ENCODE results near the gene MVB12B.

MVB12B gene

DNA sequence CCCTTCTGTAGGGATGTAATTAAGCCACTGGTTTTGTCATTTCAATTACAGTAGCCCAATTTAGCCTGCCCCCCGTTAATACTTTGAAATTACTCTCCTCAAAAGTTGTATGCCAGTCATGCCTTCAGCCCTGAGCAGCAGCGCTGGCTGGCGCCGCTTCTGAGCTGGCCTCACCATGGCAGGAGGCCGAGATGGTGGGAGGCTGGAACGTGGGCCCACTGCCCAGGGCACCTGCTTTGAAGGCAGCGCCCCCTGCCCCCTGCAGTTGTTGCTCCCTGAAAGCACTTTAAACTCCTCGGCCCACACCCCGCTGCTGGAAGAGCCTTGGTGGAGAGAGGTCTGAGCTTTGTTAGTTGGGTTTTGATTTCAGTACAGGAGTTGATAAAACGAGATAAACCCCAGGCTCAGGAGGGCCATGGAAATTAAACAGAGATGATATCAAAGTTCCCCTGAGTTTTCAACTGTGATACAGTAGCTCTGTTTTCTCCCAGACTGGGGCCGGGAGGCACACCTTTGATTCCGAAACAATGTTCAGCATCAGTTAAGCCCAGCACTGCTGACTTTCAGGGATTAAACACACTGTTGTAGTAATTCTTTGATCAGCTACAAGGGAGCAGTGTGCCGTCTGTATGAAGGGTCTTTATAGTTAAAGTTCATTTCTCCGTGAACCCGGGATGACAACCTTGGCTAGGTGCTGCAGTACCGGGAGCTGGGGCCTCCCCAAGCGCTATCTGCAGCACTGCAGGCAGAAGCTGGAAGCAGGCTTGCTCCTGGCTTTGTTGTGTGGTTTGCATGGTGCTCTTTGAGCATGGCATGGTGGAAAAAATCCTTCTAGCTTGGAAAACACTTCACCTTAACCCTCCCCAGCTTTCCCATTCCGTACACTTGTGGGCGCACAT is 9.5 kb downstream of the MVB12B start:
- no peak overlapping the region for H3K27ac ChIP-seq
- no peak for TF ChIP-seq CTCF (conservative IDR thresholded peaks at IDR 0.05)

GRCh38 chr9:126336736-126337325 is 10.2 kb downstream of the MVB12B start:
- no peak overlapping the region for H3K27ac ChIP-seq
- no peak for TF ChIP-seq CTCF (conservative IDR thresholded peaks at IDR 0.05)

DNA sequence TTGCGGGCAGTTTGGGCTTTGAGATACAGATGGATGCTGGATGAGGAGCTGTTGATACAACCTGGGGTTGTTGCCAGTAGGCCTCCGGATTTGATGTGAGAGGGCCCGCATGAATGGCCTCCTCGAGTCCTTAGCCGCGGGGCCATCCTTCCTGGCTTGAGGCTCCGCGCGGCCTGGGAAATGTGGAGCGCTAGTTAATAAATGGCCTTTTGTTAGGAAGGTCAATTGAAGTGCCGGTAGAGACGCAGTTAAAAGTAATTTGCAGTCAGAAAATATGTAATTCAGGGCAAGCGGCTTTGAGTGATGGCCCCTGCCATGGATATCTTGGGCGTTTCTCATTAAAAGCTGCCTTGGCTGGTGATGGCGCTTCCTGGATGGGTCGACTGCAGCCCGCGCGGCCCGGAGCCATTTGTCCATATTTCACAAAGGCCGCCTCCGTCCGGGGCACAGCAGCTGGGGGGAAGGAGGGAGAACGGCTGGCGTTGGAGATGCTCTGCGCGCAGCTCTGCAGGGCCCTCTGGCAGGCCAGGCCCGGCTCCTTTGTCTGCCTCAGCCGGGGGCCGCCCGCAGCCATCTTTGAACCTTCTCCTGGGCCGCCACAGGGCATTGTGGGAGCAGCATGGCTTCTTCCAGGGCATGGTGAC is 11.2 kb downstream of the MVB12B start:
- no peak overlapping the region for H3K27ac ChIP-seq
- no peak for TF ChIP-seq CTCF (conservative IDR thresholded peaks at IDR 0.05)

DNA sequence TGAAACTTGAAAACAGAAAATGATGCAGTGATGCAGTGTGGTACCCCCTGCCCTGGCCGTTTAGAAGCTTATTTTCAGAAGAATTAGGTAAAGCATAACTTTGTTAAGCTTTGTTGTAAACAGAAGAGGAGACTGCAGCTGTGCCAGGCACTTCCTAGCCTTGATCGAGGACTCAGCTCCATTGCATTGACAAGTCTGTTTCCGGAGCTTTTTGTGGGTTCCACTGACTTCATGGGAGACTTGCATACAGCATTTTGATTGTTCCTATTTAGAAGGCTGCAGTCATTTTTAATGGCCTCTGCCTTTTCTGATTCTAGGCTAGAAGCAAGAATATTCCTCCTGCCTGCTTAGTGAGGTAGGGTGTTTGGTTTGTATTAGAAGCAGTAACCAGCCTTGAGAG is 12.3 kb downstream of the MVB12B start:
- no peak for TF ChIP-seq CTCF (conservative IDR thresholded peaks at IDR 0.05)
- no peak overlapping the region for H3K27ac ChIP-seq

- TF ChIP-seq CTCF (conservative IDR thresholded peaks at IDR 0.05): no peak
- no peak overlapping the region for H3K27ac ChIP-seq
These were observed 14.8 kb downstream of the MVB12B start for GRCh38 chr9:126341426-126341825.

DNA sequence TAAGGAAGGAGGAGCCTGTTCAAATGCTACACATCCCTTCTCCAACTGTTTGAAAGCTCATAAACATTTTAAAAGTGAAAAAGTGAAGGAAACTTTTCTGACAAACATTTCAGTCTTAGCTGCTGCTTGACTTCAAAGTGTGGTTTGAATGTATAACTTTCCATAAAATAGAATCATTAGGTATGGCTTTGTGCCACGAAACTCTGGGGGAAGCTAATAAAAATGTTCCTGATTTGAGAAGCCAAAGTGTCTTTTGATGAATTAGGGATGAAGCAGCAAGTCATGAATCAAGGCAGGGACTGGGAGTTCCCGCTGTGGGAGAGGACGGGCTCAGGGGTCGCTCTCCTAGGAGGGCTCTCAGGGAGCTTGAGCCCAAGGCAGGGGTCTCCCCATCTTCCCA is 15.3 kb downstream of the MVB12B start:
- no peak for TF ChIP-seq CTCF (conservative IDR thresholded peaks at IDR 0.05)

DNA sequence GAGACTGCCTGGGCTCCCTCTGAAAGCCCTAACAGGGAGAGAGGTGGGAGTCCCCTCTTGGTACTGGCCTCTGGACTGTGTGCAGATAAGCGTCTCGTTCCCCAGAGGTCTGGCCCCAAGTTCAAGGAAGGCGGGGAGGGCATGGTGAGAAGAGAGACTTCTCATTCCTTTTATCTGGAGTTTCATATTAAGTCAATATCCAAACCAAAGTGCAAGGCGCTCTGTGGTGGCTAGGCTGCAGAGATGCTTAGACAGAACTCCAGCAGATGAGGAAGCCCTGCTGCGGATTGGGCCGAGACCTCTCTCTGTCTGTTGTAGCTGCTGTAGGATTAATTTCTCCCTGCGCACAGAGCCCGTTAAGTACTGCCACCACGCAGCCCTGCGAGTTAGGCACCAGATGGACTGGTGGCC is 16.0 kb downstream of the MVB12B start:
- H3K27ac ChIP-seq: no peak overlapping the region

More for the DNA sequence above, 15.3 kb downstream of the MVB12B start:
- H3K27ac ChIP-seq: no peak overlapping the region

More for the DNA sequence above, 16.0 kb downstream of the MVB12B start:
- no peak for TF ChIP-seq CTCF (conservative IDR thresholded peaks at IDR 0.05)
